Stomach (tissue), 9 donors: Measurements from ENCODE around the gene COL11A2. TPM values are rescaled to one million over a fixed set of nuclear protein-coding genes. Genes with fewer than 3 reads are reported as not detected.

Experiments
- DNase-seq, 2 donors: peaks; one replicate each; pipeline versions ENCODE4 v3.0.0 to v3.0.0-alpha.2; 2013 to 2019
- H3K27ac ChIP-seq, 5 donors: fragments of 200-600 bp in 4 of 5; sonication (generic) in 4 of 5; one replicate each; pipeline ENCODE4 v1.5.1; 2013 to 2019; ENCODE audit warnings: mild to moderate bottlenecking in 1 of 5, moderate library complexity in 1 of 5
- H3K27me3 ChIP-seq, 3 donors: fragments of 200-600 bp; sonication (generic); one replicate each; pipeline ENCODE4 v1.5.1; 2017 to 2019; ENCODE audit warnings: mixed run types in 1 of 3
- H3K36me3 ChIP-seq, 4 donors: fragments of 200-600 bp; sonication (generic); 1 replicate in 3 of 4; 2 replicates in 1 of 4; pipeline ENCODE4 v1.5.1; 2016 to 2019
- H3K4me1 ChIP-seq, 4 donors: fragments of 200-600 bp; sonication (generic); one replicate each; pipeline ENCODE4 v1.5.1; 2016 to 2019
- H3K4me3 ChIP-seq, 4 donors: fragments of 200-600 bp; sonication (generic) in 3 of 4; one replicate each; pipeline ENCODE4 v1.5.1; 2016 to 2019; ENCODE audit warnings: mild to moderate bottlenecking in 1 of 4
- H3K9me3 ChIP-seq, 4 donors: fragments of 200-600 bp; sonication (generic); one replicate each; pipeline ENCODE4 v1.5.1; 2016 to 2019
- CTCF ChIP-seq, 7 experiments: fragments of 450-650 bp in 4 of 7; fragments of 200-600 bp in 3 of 7; sonication (generic) in 3 of 7; IDR thresholded peaks; one replicate each; pipeline ENCODE4 v1.5.1; 2016 to 2019; ENCODE audit warnings: antibody characterized with exemption in 7 of 7, control low read depth in 2 of 7, mild to moderate bottlenecking in 1 of 7
- EP300 ChIP-seq: sonication (generic); formaldehyde crosslinking; IDR thresholded peaks from one replicate; pipeline ENCODE4 v1.6.1; 2017; ENCODE audit warnings: antibody characterized with exemption
- POLR2A ChIP-seq, 4 donors: fragments of 450-650 bp; IDR thresholded peaks; one replicate each; pipeline ENCODE4 v1.6.1; 2016; ENCODE audit warnings: antibody characterized with exemption in 4 of 4, control low read depth in 2 of 4, mild to moderate bottlenecking in 1 of 4, moderate library complexity in 1 of 4
- POLR2AphosphoS5 ChIP-seq, 3 donors: sonication (generic); formaldehyde crosslinking; IDR thresholded peaks; one replicate each; pipeline ENCODE4 v1.6.1; 2016; ENCODE audit warnings: antibody characterized with exemption in 3 of 3
- WGBS, 5 donors: extraction: QIAGEN DNeasy Blood & Tissue Kit in 3 of 5; methylation state at CpG; one replicate each; pipeline versions ENCODE4 v1.1.5 to v1.1.7; 2013 to 2018; 5-methylcytosine and 5-hydroxymethylcytosine counted together
- intact Hi-C: fragments of 100-400 bp; cut with DNase I; formaldehyde crosslinking; loops from one replicate; pipeline ENCODE4 v1.15.1; 2023; ENCODE audit warnings: low total_unique reads
- polyA plus RNA-seq, 3 donors: library from polyadenylated mRNA; stranded (reverse); fragments of 200-250 nt; gene quantifications; one replicate each; pipeline ENCODE4 v1.2.3, GENCODE V29; 2013
- total RNA-seq, 5 donors: library from RNA; depleted of rRNA; stranded (reverse); fragments of >200 nt; gene quantifications; one replicate each; pipeline versions ENCODE4 v1.1.0 to v1.2.3, GENCODE V29; 2014 to 2016
- donor health status: healthy with polysubstance abuse.
- donor health status: Bipolar disorder and iron deficiency.
- donor health status: healthy.

COL11A2 gene
- total and polyA plus RNA-seq, 8 donors: under 0.01 to 1.5 (median 0.87) TPM; not detected in 3

GRCh38 chr6:33216117-33216649 lies 23.9 kb upstream of the COL11A2 start:
- Histone ChIP-seq H3K36me3 (peaks cover 0 to 13% (median 9%) of the 10 kb centered on the region in 4 donors), H3K4me1 (peaks cover 13 to 25% (median 21%) of the 10 kb centered on the region in 4 donors), H3K27me3 (peaks cover 0 to 28% (median 10%) of the 10 kb centered on the region in 3 donors), H3K9me3 (no peaks in the 10 kb centered on the region), H3K4me3 (no peak overlapping the region), H3K27ac (no peak overlapping the region)
- intact Hi-C loops: no loop called here
- WGBS, 5 donors: 86 to 100% (median 89%) methylated on average over 2 to 4 of the region's 4 CpGs
- TF ChIP-seq POLR2A (IDR thresholded peaks at IDR 0.05) (no peak), CTCF (IDR thresholded peaks at IDR 0.05) (no peak), POLR2AphosphoS5 (IDR thresholded peaks at IDR 0.05) (no peak), EP300 (no peak)
- DNase-seq: no peak

GRCh38 chr6:33215271-33216116 lies 23.2 kb upstream of the COL11A2 start:
- H3K4me3 ChIP-seq: no peak overlapping the region
- 70 to 84% (median 74%) methylated on average over 9 of the region's 9 CpGs for WGBS, 5 donors
- H3K9me3 ChIP-seq: no peaks in the 10 kb centered on the region
- H3K4me1 ChIP-seq: peaks cover 13 to 25% (median 21%) of the 10 kb centered on the region in 4 donors
- H3K36me3 ChIP-seq: peaks cover 0 to 20% (median 16%) of the 10 kb centered on the region in 4 donors
- TF ChIP-seq CTCF (IDR thresholded peaks at IDR 0.05): no peak
- no peak for TF ChIP-seq EP300
- TF ChIP-seq POLR2A (IDR thresholded peaks at IDR 0.05): no peak
- no peak for TF ChIP-seq POLR2AphosphoS5 (IDR thresholded peaks at IDR 0.05)
- peaks cover 0 to 23% (median 10%) of the 10 kb centered on the region in 3 donors for H3K27me3 ChIP-seq
- intact Hi-C loops: no loop called here
- DNase-seq: peak in 1 of 2 donors; percentile 3
- H3K27ac ChIP-seq: no peak overlapping the region

DNA sequence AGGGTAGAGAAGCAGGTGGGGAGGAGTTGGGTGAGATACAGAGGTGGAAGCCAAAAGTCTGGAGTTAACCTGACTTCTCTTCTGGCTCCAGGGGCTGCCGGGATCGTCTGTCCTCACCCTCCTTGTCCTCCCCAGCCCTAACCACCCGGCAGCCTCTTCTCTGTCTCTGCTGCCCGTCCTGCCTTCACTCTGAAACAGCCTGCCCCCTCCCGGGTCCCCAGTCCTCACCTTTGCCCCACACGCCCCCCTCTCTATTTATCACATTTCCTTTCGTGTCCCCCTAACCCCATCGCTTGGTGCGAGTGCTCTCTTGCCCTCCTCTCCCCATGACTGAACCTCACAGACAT lies 21.7 kb upstream of the COL11A2 start:
- Histone ChIP-seq H3K27ac (peak overlapping the region in 1 of 5 donors; percentile 46), H3K9me3 (no peaks in the 10 kb centered on the region), H3K4me3 (peak overlapping the region; percentile 38 to 51 (median 45)), H3K36me3 (peaks cover 0 to 32% (median 28%) of the 10 kb centered on the region in 4 donors), H3K27me3 (peaks cover 0 to 13% (median 10%) of the 10 kb centered on the region in 3 donors), H3K4me1 (peaks cover 16 to 38% (median 26%) of the 10 kb centered on the region in 4 donors)
- WGBS, 5 donors: 14 to 25% (median 18%) methylated on average over 9 of the region's 9 CpGs
- no peak for TF ChIP-seq POLR2A (IDR thresholded peaks at IDR 0.05)
- no peak for TF ChIP-seq CTCF (IDR thresholded peaks at IDR 0.05)
- no peak for TF ChIP-seq EP300
- intact Hi-C loops: no loop called here
- no peak for DNase-seq

- Histone ChIP-seq H3K9me3 (no peaks in the 10 kb centered on the region), H3K27ac (peak overlapping the region in 2 of 5 donors; percentile 14 to 46), H3K36me3 (peaks cover 0 to 32% (median 28%) of the 10 kb centered on the region in 4 donors), H3K4me1 (peaks cover 17 to 42% (median 29%) of the 10 kb centered on the region in 4 donors), H3K27me3 (peaks cover 0 to 13% (median 10%) of the 10 kb centered on the region in 3 donors), H3K4me3 (peak overlapping the region; percentile 38 to 51 (median 45))
- TF ChIP-seq EP300 (no peak), POLR2AphosphoS5 (IDR thresholded peaks at IDR 0.05) (no peak), CTCF (IDR thresholded peaks at IDR 0.05) (no peak), POLR2A (IDR thresholded peaks at IDR 0.05) (no peak)
- intact Hi-C loops: no loop called here
- DNase-seq: peak in 1 of 2 donors; percentile 66
- WGBS, 5 donors: 1 to 2% (median 1%) methylated on average over 34 to 43 of the region's 43 CpGs
These were observed 21.1 kb upstream of the COL11A2 start for GRCh38 chr6:33213166-33213988.
